Measurements from ENCODE around the gene VILL. TPM values are rescaled to one million over a fixed set of nuclear protein-coding genes. Genes with fewer than 3 reads are reported as not detected.

The VILL gene
- total RNA-seq, 4 donors from 2014 or later = 3.5 to 7.5 (median 5.2) TPM

GRCh38 chr3:37949866-37950265, 40.7 kb upstream of the VILL start:
- ATAC-seq = no peak
- Histone ChIP-seq H3K9me3 (no peaks in the 10 kb centered on the region), H3K4me1 (peaks cover 0 to 42% (median 17%) of the 10 kb centered on the region in 3 donors), H3K27ac (peak overlapping the region in 2 of 4 donors; percentile 2 to 30), H3K4me3 (no peak overlapping the region), H3K27me3 (no peaks in the 10 kb centered on the region), H3K36me3 (peaks cover 0 to 8% of the 10 kb centered on the region in 2 donors)
- TF ChIP-seq EP300 (IDR thresholded peaks at IDR 0.05) (no peak), POLR2A (IDR thresholded peaks at IDR 0.05) (no peak), CTCF (IDR thresholded peaks at IDR 0.05) (no peak), POLR2AphosphoS5 (IDR thresholded peaks at IDR 0.05) (no peak)
- 60 to 76% methylated on average over 1 to 2 of the region's 6 CpGs for WGBS, 2 donors (ENCODE audit: low coverage in 1 of 2)

DNA sequence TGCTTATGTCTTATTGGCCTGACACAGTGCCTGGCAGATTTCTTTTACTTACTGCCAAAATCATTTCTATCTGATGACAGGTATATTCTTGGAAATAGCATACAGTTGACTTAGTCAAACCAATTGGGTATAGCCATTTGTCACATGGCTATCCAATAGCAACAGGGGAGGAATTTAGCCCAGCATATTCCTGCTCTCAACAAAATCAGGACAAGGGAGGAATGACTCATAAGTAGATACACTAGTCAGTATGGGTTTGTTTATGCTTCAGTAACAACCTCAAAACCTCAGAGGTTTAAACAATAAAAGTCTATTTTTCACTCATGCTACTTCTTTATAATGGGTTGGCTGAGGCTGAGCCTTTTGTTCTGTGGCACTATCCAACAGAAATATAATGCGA, 38.0 kb upstream of the VILL start:
- ATAC-seq = no peak
- H3K27me3 ChIP-seq = no peaks in the 10 kb centered on the region
- WGBS, 2 donors (ENCODE audit: low coverage in 1 of 2) = 100% methylated on average over 1 of the region's 1 CpG
- H3K9me3 ChIP-seq = no peaks in the 10 kb centered on the region
- no peak overlapping the region for H3K27ac ChIP-seq
- no peak overlapping the region for H3K4me3 ChIP-seq
- peaks cover 0 to 12% of the 10 kb centered on the region in 2 donors for H3K36me3 ChIP-seq
- TF ChIP-seq POLR2A (IDR thresholded peaks at IDR 0.05) = no peak
- TF ChIP-seq POLR2AphosphoS5 (IDR thresholded peaks at IDR 0.05) = no peak
- TF ChIP-seq CTCF (IDR thresholded peaks at IDR 0.05) = no peak
- TF ChIP-seq EP300 (IDR thresholded peaks at IDR 0.05) = no peak
- H3K4me1 ChIP-seq = peaks cover 13 to 44% (median 13%) of the 10 kb centered on the region in 3 donors

DNA sequence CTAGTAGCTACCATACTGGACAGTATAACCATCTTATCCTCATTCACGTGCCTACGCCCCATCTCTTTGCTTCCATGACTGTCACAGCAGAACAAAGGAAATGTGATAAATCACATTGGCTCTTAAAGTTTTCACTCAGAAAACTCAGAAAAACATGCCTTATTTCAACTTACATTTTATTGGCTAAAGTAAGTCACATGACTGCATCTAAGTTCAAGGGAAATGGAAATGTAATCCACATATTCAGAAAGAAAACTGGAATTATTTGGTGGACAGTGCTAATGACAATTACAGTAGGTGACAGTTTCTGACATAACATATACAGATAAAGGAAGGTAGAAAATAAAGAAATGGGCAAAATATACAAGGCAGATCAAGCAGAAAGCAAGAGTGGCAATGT, 37.4 kb upstream of the VILL start:
- Histone ChIP-seq H3K9me3 (no peaks in the 10 kb centered on the region), H3K27me3 (no peaks in the 10 kb centered on the region), H3K27ac (peak overlapping the region in 1 of 4 donors; percentile 39), H3K36me3 (peaks cover 0 to 12% of the 10 kb centered on the region in 2 donors), H3K4me3 (no peak overlapping the region), H3K4me1 (peaks cover 14 to 50% (median 15%) of the 10 kb centered on the region in 3 donors)
- TF ChIP-seq EP300 (IDR thresholded peaks at IDR 0.05) = no peak
- WGBS, 2 donors (ENCODE audit: low coverage in 1 of 2) = 94 to 96% methylated on average over 2 of the region's 2 CpGs
- ATAC-seq = no peak

- no peak for ATAC-seq
- H3K4me1 ChIP-seq = peaks cover 14 to 50% (median 15%) of the 10 kb centered on the region in 3 donors
- H3K36me3 ChIP-seq = peaks cover 0 to 14% of the 10 kb centered on the region in 2 donors
- no peaks in the 10 kb centered on the region for H3K9me3 ChIP-seq
- H3K27ac ChIP-seq = peak overlapping the region in 3 of 4 donors; percentile 39 to 48 (median 45)
- TF ChIP-seq CTCF (IDR thresholded peaks at IDR 0.05) = no peak
- TF ChIP-seq POLR2A (IDR thresholded peaks at IDR 0.05) = no peak
- no peak for TF ChIP-seq POLR2AphosphoS5 (IDR thresholded peaks at IDR 0.05)
- no peak for TF ChIP-seq EP300 (IDR thresholded peaks at IDR 0.05)
- H3K27me3 ChIP-seq = no peaks in the 10 kb centered on the region
- 34 to 39% methylated on average over 4 to 5 of the region's 5 CpGs for WGBS, 2 donors (ENCODE audit: low coverage in 1 of 2)
- H3K4me3 ChIP-seq = no peak overlapping the region
These were observed 36.7 kb upstream of the VILL start for GRCh38 chr3:37953707-37954394.

DNA sequence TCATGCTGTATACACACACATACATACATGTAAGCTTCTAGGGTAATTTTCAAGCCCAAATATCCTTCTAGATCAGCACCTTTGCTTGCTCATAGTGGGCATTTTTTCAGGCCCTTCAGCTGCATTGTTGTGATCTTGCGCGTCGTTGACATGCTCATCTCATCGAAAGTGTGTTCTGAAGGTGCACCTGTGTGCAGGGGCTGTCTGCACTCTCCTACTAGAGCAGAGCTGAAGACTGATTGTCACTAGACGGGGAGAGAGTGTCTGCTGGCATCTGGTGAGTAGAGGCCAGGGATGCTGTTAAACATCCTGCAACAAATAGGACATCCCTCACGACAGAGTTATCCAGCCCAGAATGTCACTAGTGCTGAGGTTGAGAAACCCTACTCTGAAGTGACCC, 35.7 kb upstream of the VILL start:
- ATAC-seq = no peak
- WGBS, 2 donors (ENCODE audit: low coverage in 1 of 2) = 94 to 100% methylated on average over 3 of the region's 6 CpGs
- Histone ChIP-seq H3K9me3 (no peaks in the 10 kb centered on the region), H3K4me3 (no peak overlapping the region), H3K36me3 (peaks cover 0 to 12% of the 10 kb centered on the region in 2 donors), H3K27ac (peak overlapping the region in 2 of 4 donors; percentile 39 to 45), H3K27me3 (no peaks in the 10 kb centered on the region), H3K4me1 (peaks cover 14 to 50% (median 15%) of the 10 kb centered on the region in 3 donors)
- no peak for TF ChIP-seq EP300 (IDR thresholded peaks at IDR 0.05)
- no peak for TF ChIP-seq CTCF (IDR thresholded peaks at IDR 0.05)
- TF ChIP-seq POLR2AphosphoS5 (IDR thresholded peaks at IDR 0.05) = no peak
- no peak for TF ChIP-seq POLR2A (IDR thresholded peaks at IDR 0.05)

Measured in gastroesophageal sphincter (tissue), 4 donors.